HG03159 (cell line): ENCODE results near the gene SMAD2.
"Not testable (repeated sequence)": the region's sequence is repeated elsewhere in the genome, so short reads cannot be mapped to it uniquely, and the experiment has no call there.

Experiments used
- ATAC-seq: cut with Tn5 transposase; IDR thresholded peaks from one replicate; pipeline ENCODE4 v1.9.1; 2021; ENCODE audit warnings: mild to moderate bottlenecking, moderate library complexity; ENCODE audit not compliant: unreplicated experiment

SMAD2 gene

GRCh38 chr18:47844828-47845498 lies 85.5 kb downstream of the SMAD2 start:
- ATAC-seq: no peak

DNA sequence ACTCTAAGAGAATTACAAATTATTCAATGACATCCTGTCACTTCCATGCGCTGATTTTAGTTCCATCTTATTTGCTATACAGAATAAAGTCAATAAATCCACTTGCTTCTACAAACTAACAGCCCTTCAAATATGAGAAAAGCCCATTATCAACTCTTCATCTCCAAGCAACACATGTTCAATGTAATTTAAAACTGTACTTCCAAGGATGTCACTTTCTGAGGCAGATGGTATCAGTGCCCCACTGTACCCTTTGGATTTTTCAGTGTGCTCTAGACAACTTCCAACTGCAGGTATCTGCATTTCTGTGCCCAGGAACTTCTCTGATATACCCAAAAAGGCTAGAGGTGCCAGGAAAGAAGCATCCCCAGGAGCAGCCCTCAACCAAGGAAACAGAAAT lies 87.6 kb downstream of the SMAD2 start:
- ATAC-seq: no peak

DNA sequence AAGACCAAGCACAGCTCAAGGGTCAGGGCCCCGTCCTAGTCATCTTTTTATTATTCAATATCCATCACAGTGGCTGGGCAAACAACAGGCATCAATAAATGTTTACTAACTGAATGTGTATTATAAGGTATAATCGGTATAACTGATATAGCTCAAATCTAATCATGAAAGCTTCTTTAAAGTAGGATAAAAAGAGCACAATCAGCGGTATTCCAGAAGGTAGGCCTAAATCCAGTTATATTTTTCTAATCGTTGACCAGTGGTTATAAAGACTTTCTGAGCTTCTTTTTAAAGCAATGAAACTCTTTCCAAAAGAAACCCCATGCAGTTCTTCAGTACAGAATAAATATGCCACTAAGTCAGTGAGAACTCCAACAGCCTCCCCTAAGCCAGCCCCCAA lies 92.1 kb downstream of the SMAD2 start:
- ATAC-seq: no peak

DNA sequence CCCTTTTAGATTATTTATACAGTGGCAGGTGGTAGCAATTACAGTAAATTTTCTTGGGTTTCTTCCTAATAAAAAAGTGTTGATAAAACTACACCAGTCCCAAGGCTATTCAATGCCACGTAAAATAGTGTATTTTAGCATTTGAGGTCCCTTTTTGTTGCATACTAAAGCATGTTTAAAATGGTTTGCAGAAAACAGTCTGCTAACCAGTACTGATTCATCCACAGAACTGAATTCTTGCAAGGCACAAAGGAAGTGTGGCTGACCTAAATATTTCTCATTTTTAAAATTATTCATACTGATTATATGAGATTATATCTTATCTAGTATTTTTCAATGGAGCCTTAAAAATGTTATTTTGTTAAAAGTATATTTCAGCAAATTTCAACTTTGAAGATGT lies 98.1 kb downstream of the SMAD2 start:
- ATAC-seq: no peak

DNA sequence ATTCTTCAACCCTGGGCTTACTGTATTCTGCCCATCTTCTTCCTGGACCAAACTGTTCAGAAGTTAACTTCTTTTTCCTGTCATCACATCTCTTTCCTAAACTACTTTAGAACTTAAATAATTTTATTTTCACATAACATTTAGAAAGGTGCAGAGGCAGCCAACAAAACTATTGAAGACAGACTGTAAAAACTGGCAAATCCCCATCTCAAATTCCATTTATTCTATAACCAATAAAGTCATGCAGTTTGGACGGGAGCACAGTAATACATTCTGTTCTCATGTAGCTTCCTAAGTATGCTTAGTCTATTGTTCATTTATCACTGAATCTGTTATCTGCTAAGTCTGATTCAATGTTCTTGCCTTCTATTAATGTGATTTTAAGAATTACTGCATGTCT lies 99.1 kb downstream of the SMAD2 start:
- ATAC-seq: no peak

GRCh38 chr18:47830772-47831171 lies 99.7 kb downstream of the SMAD2 start:
- no peak for ATAC-seq

GRCh38 chr18:47829831-47830230 lies 100.6 kb downstream of the SMAD2 start:
- no peak for ATAC-seq

GRCh38 chr18:47828031-47828430 lies 102.4 kb downstream of the SMAD2 start:
- ATAC-seq: not testable (repeated sequence)

- ATAC-seq: no peak
These were observed 104.0 kb downstream of the SMAD2 start for GRCh38 chr18:47826157-47827074.

DNA sequence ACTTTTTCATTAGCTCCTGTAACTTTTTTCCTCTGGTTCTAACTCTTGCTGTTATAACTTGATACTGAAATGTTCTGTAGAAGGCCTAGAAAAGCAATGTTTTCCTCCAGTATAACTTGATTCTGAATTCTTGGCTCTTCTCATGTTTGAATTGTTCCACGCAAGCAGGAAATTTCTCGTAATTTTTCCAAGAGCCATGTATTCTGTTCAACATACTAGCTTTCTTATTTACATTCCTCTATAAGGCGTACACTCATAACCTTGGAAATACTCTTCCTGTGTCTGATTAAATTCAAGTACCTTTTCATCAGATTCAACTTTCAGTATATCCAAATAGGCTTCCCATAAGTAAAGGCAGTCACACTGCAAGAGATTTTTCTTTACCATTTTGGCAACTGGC lies 109.1 kb downstream of the SMAD2 start:
- no peak for ATAC-seq

DNA sequence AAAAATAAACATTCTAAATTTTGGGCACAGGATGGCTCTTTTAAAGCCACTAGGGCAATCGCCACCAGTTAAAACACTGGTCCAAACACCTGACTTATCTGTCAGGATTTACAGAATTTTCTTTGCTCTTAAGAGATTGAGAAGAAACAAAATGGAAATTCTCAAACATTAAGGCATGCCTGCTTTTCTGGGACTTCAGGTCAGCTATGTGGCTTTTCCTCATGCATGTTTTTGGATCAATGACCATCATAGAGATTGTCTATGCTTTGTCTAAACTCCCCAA lies 112.7 kb downstream of the SMAD2 start:
- no peak for ATAC-seq

- ATAC-seq: no peak
These were observed 113.3 kb downstream of the SMAD2 start for GRCh38 chr18:47817017-47817794.

- no peak for ATAC-seq
These were observed 114.8 kb downstream of the SMAD2 start for GRCh38 chr18:47815486-47816270.

DNA sequence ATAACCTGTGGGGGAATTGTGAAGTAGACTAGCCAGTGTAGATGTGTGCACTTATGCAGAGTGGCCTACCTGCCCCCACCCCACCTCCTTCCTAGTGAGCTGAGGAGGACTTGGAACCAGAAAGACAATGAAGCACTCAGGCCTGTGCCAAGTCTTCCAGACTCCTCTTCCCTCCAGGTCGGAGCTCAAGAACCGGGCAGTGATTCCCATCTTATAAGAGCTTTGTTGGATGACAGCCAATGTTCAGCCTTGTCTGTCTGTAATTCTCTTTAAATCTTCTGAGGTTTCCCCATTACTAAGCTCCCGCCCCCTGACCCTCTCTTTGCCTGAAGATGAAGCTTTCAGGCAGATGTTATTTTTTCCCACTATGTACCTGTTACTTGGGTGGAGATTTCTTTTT lies 121.0 kb downstream of the SMAD2 start:
- no peak for ATAC-seq

- no peak for ATAC-seq
These were observed 127.7 kb downstream of the SMAD2 start for GRCh38 chr18:47802802-47803201.

DNA sequence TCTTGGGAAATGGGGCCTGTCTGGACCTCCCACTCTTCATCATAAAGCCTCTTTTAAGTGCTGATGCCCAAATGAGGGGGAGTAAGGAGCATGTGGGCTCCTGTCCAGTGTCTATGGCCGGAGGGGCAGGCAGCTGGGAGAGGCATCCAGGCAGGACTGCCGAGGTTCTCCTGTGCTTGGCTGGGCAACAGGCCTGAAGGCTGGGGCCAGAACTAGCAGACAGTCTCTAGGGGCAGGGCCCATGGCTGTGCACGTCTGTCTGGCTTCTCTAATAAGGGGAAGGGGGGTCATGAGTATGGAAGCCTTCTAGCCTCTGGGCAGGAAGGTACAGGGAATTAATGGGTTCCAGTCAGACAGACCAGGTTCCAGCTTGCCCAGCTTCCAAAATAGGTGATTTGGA lies 128.6 kb downstream of the SMAD2 start:
- ATAC-seq: no peak

DNA sequence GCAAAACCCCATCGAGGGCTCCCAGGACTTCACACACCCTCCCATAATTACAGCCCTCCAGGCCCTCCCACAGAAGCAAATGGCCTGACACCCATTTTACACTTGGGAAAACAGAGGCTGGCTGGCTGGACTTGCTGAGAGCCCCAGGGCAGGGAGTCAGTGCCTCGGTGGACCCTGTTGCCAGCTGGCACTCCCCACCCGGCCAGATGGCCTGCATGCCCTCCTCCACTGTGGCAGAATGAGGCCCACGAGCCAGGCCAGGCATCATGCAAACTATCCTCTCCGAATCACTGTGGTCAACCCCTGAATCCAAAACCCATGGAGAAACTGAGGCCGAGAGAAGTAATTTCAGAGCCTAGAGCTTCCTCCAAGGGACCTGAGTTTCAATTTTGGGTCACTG lies 129.7 kb downstream of the SMAD2 start:
- no peak for ATAC-seq

DNA sequence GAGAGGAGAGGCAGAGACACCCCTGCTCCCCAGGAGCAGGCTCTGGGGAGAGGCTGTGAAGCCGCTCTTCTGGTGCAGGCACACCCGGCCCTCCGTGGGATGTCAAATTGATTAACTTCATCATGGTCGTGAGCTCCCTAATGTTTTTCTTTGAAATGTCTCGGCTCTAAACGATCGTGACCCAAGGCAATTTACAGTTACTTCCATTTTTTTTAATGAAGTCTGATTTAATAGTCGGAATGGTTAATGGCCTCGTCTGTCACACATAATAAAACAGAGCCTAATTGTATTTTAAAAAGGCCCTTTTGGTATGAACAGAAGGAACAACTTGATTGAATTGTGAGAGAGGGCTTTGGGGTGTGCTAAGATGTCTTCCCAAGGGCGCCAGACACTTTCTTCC lies 130.2 kb downstream of the SMAD2 start:
- ATAC-seq: no peak

DNA sequence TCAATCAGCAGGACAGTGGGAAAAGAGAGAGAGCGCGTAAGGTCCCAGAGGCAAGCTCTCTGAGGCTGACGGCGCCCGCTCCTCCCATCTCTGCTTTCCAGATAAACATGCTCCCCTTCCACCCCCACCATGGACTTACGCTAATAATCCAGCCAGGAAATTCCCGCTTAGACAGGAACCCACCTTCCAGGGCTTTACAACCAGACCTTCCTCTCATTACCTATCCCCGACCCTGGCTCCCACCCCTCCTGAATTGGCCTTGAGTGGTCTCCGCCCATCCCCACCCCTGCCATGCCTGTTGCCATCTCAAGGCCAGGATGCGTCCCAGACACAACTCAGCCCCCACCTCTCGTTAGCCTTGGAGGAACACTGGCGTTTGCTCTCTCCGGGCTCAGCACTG lies 131.1 kb downstream of the SMAD2 start:
- no peak for ATAC-seq

DNA sequence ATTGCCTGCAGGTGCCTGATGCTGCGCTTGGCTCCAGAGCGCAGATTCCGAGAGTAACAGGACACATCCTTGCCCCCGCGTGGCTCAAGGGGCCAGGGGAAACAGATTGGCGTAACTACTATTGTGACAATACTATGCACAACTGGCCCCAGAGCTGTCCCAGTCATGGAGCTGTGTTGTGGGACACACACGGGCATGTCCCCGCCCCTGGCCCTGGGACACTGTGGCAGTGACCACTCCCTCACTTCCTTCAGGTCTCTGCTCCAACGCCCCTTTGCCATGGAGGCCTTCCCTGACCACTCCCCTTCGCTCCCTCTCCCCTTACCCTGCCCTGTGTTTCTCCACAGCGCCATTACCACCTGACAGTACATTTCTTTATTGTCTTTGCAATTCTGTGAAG lies 132.1 kb downstream of the SMAD2 start:
- ATAC-seq: no peak

- no peak for ATAC-seq
These were observed 133.3 kb downstream of the SMAD2 start for GRCh38 chr18:47797126-47797525.
